K562 (cell line): ENCODE measurements around the gene MTF1.

Source experiments
- CBX8 ChIP-seq: fragments of 200-600 bp; sonication (generic); IDR thresholded peaks from 2 replicates; pipeline ENCODE4 v1.6.1; 2012; ENCODE audit warnings: borderline replicate concordance, mixed run types, low read depth, mild to moderate bottlenecking, moderate library complexity, mixed read lengths, low read length, control low read depth, inconsistent platforms; ENCODE audit not compliant: poor library complexity, severe bottlenecking; ENCODE audit errors: extremely low read depth
- E2F5 ChIP-seq: sonication (generic); formaldehyde crosslinking; IDR thresholded peaks from 2 replicates; pipeline ENCODE4 v1.8.0; 2022; ENCODE audit warnings: mild to moderate bottlenecking, missing genetic modification reagents

GRCh38 chr1:37813529-37814145 is 45.8 kb downstream of the MTF1 start:
- TF ChIP-seq CBX8 (no peak), E2F5 (CRISPR knock-in tag) (no peak)
